MV-4-11 (cell line): ENCODE data around the gene CASP10.
A peak's percentile ranks its signal among the peaks of the same experiment; 100 is the strongest.
"Not testable (repeated sequence)": the region's sequence is repeated elsewhere in the genome, so short reads cannot be mapped to it uniquely, and the experiment has no call there.

ENCODE experiments used
- DNase-seq: peaks from one replicate; lab custom pipeline; 2025; lab: John Stamatoyannopoulos, UW

Gene CASP10

GRCh38 chr2:201182650-201183364 is at the start of gene CASP10:
TSS of gene CASP10 (plus strand) at chr2:201183141. CDS start at chr2:201185778, 2,637 bp downstream.
- peak; percentile 86 for DNase-seq

- no peak for DNase-seq
Measured at GRCh38 chr2:201135386-201135785, 47.6 kb upstream of the CASP10 start.

GRCh38 chr2:201136889-201137321 is 46.0 kb upstream of the CASP10 start:
- no peak for DNase-seq

GRCh38 chr2:201137505-201138400 is 45.2 kb upstream of the CASP10 start:
- DNase-seq: no peak

- DNase-seq: no peak
Measured at GRCh38 chr2:201138401-201138970, 44.5 kb upstream of the CASP10 start.

- peak; percentile 73 for DNase-seq
Measured at GRCh38 chr2:201138986-201139781, 43.8 kb upstream of the CASP10 start.

GRCh38 chr2:201139836-201140604 is 42.9 kb upstream of the CASP10 start:
- DNase-seq: no peak

GRCh38 chr2:201144101-201145051 is 38.6 kb upstream of the CASP10 start:
- no peak for DNase-seq

GRCh38 chr2:201148434-201148990 is 34.4 kb upstream of the CASP10 start:
- DNase-seq: no peak

- DNase-seq: no peak
Measured at GRCh38 chr2:201149064-201149820, 33.7 kb upstream of the CASP10 start.

GRCh38 chr2:201149821-201150165 is 33.1 kb upstream of the CASP10 start:
- DNase-seq: not testable (repeated sequence)

GRCh38 chr2:201150454-201151020 is 32.4 kb upstream of the CASP10 start:
- no peak for DNase-seq

- DNase-seq: peak; percentile 88
Measured at GRCh38 chr2:201151127-201151981, 31.6 kb upstream of the CASP10 start.

- no peak for DNase-seq
Measured at GRCh38 chr2:201152517-201152916, 30.4 kb upstream of the CASP10 start.

- DNase-seq: no peak
Measured at GRCh38 chr2:201152999-201153815, 29.7 kb upstream of the CASP10 start.

- DNase-seq: no peak
Measured at GRCh38 chr2:201154615-201155399, 28.1 kb upstream of the CASP10 start.
